Uterus (tissue), 2 donors: ENCODE results near the gene FGFRL1.

Source experiments
- CTCF ChIP-seq, 4 experiments: fragments of 200-600 bp in 2 of 4; fragments of 450-650 bp in 2 of 4; sonication (generic) in 2 of 4; IDR thresholded peaks; one replicate each; pipeline ENCODE4 v1.5.1; 2016 to 2019; ENCODE audit warnings: antibody characterized with exemption in 4 of 4, mild to moderate bottlenecking in 2 of 4, moderate library complexity in 1 of 4
- POLR2A ChIP-seq, 2 donors: fragments of 450-650 bp; IDR thresholded peaks; one replicate each; pipeline ENCODE4 v1.6.1; 2016; ENCODE audit warnings: antibody characterized with exemption in 2 of 2, mild to moderate bottlenecking in 1 of 2, moderate library complexity in 1 of 2

- TF ChIP-seq CTCF (IDR thresholded peaks at IDR 0.05) = no peak
- no peak for TF ChIP-seq POLR2A (IDR thresholded peaks at IDR 0.05)
These were observed 58.0 kb downstream of the FGFRL1 start for GRCh38 chr4:1069394-1069793.
